Mesenchymal stem cell (in vitro differentiated cells and primary cell): Measurements from ENCODE around the gene LIAS.

ENCODE experiments used
- DNase-seq: peaks from one replicate; pipeline ENCODE4 v3.0.0-alpha.2; 2013
- H2AFZ ChIP-seq: one replicate; pipeline ENCODE4 v1.6.1; 2013; ENCODE audit warnings: low read depth, mild to moderate bottlenecking, control low read depth, inconsistent platforms, low read length, moderate library complexity
- H2AK5ac ChIP-seq: 2 replicates; pipeline ENCODE4 v1.6.1; 2013; ENCODE audit warnings: low read length, moderate library complexity, mild to moderate bottlenecking, inconsistent platforms; ENCODE audit not compliant: severe bottlenecking
- H2BK120ac ChIP-seq: one replicate; pipeline ENCODE4 v1.6.1; 2013; ENCODE audit warnings: low read depth, mild to moderate bottlenecking, inconsistent platforms, low read length, moderate library complexity
- H2BK12ac ChIP-seq, 2 experiments: one replicate each; pipeline ENCODE4 v1.6.1; 2013; ENCODE audit warnings: inconsistent platforms in 2 of 2, low read length in 2 of 2, mild to moderate bottlenecking in 2 of 2, moderate library complexity in 2 of 2, control low read depth in 1 of 2
- H2BK15ac ChIP-seq: one replicate; pipeline ENCODE4 v1.6.1; 2013; ENCODE audit warnings: mild to moderate bottlenecking, low read depth, inconsistent platforms; ENCODE audit not compliant: poor library complexity, severe bottlenecking
- H2BK5ac ChIP-seq: 2 replicates; pipeline ENCODE4 v1.6.1; 2013; ENCODE audit warnings: low read depth, mild to moderate bottlenecking, low read length, control low read depth, inconsistent platforms; ENCODE audit not compliant: poor library complexity, severe bottlenecking
- H3K14ac ChIP-seq, 2 experiments: one replicate each; pipeline ENCODE4 v1.6.1; 2013; ENCODE audit warnings: inconsistent platforms in 2 of 2, low read length in 2 of 2, control low read depth in 1 of 2, mild to moderate bottlenecking in 1 of 2, moderate library complexity in 1 of 2
- H3K18ac ChIP-seq, 2 experiments: one replicate each; pipeline ENCODE4 v1.6.1; 2013; ENCODE audit warnings: inconsistent platforms in 2 of 2, low read length in 2 of 2, control low read depth in 1 of 2, low read depth in 1 of 2, mild to moderate bottlenecking in 1 of 2
- H3K23ac ChIP-seq, 2 experiments: one replicate each; pipeline ENCODE4 v1.6.1; 2013; ENCODE audit warnings: inconsistent platforms in 2 of 2, low read length in 2 of 2, mild to moderate bottlenecking in 2 of 2, moderate library complexity in 2 of 2, control low read depth in 1 of 2
- H3K27ac ChIP-seq: 2 replicates; pipeline ENCODE4 v1.5.1; 2013; ENCODE audit warnings: mild to moderate bottlenecking, moderate library complexity, low read length, control low read depth, inconsistent platforms; ENCODE audit not compliant: poor library complexity, severe bottlenecking
- H3K27me3 ChIP-seq, 2 experiments: 2 replicates each; pipeline versions ENCODE4 v1.6.1 to v1.7.0; 2013; ENCODE audit warnings: low read length in 2 of 2, mild to moderate bottlenecking in 2 of 2, moderate library complexity in 2 of 2, control low read depth in 1 of 2, inconsistent platforms in 1 of 2; ENCODE audit not compliant: control insufficient read depth in 1 of 2, insufficient read depth in 1 of 2
- H3K36me3 ChIP-seq, 2 experiments: 2 replicates each; pipeline versions ENCODE4 v1.6.1 to v1.7.0; 2013; ENCODE audit warnings: low read length in 2 of 2, control low read depth in 1 of 2, inconsistent platforms in 1 of 2, low read depth in 1 of 2, mild to moderate bottlenecking in 1 of 2; ENCODE audit not compliant: insufficient read depth in 2 of 2, control insufficient read depth in 1 of 2
- H3K4ac ChIP-seq, 2 experiments: one replicate each; pipeline ENCODE4 v1.6.1; 2013; ENCODE audit warnings: inconsistent platforms in 2 of 2, low read length in 2 of 2, mild to moderate bottlenecking in 2 of 2, moderate library complexity in 2 of 2, control low read depth in 1 of 2, low read depth in 1 of 2
- H3K4me1 ChIP-seq: 2 replicates; pipeline ENCODE4 v1.6.1; 2013; ENCODE audit warnings: low read depth, low read length, control low read depth; ENCODE audit not compliant: control insufficient read depth, insufficient read depth
- H3K4me2 ChIP-seq: 2 replicates; pipeline ENCODE4 v1.6.1; 2013; ENCODE audit warnings: low read length, mild to moderate bottlenecking, inconsistent platforms; ENCODE audit not compliant: poor library complexity, severe bottlenecking
- H3K4me3 ChIP-seq, 2 experiments: 2 replicates each; pipeline versions ENCODE4 v1.5.1 to v1.7.0; 2013; ENCODE audit warnings: low read length in 2 of 2, mild to moderate bottlenecking in 2 of 2, control low read depth in 1 of 2, low read depth in 1 of 2; ENCODE audit not compliant: insufficient read depth in 1 of 2
- H3K79me1 ChIP-seq: replicated peaks from 2 replicates; pipeline ENCODE4 v1.6.1; 2013; ENCODE audit warnings: mild to moderate bottlenecking, control low read depth, low read length, inconsistent platforms; ENCODE audit not compliant: poor library complexity, severe bottlenecking
- H3K9ac ChIP-seq: 2 replicates; pipeline ENCODE4 v1.7.0; 2013; ENCODE audit warnings: mild to moderate bottlenecking, low read length, moderate library complexity
- H3K9me3 ChIP-seq: 2 replicates; pipeline ENCODE4 v1.7.0; 2013; ENCODE audit warnings: mild to moderate bottlenecking, low read length; ENCODE audit not compliant: control insufficient read depth
- H4K8ac ChIP-seq: one replicate; pipeline ENCODE4 v1.6.1; 2013; ENCODE audit warnings: inconsistent platforms, mild to moderate bottlenecking, low read length, moderate library complexity
- H4K91ac ChIP-seq: one replicate; pipeline ENCODE4 v1.6.1; 2013; ENCODE audit warnings: mild to moderate bottlenecking, low read length, inconsistent platforms
- WGBS: methylation state at CpG from one replicate; pipeline ENCODE4 v1.1.7; 2013; ENCODE audit warnings: mixed read lengths; 5-methylcytosine and 5-hydroxymethylcytosine counted together

LIAS gene

DNA sequence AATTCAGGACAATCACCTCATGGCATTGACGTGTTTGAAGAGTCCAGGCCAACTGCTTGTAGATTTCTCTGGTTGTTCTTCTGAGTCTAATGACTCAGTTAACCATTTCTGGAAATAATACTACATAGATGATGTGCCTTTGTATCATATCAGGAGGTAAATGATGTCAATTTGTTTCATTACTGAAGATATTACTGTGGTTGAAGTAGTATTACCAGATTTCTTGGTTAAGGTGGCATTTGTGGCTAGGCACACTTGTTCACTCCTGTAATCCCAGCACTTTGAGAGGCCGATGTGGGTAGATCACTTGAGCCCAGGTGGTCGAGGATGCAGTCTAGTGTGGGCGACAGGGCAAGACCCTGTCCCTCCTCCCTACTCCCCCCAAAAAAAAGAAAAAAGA is 15.9 kb upstream of the LIAS start:
- Histone ChIP-seq H2AFZ (no peak overlapping the region), H3K4me1 (peaks cover 12% of the 10 kb centered on the region), H3K23ac (no peak overlapping the region), H4K8ac (no peak overlapping the region), H3K14ac (no peak overlapping the region), H3K4me2 (no peak overlapping the region), H2BK5ac (no peak overlapping the region), H3K9me3 (no peaks in the 10 kb centered on the region), H2BK12ac (no peak overlapping the region), H3K36me3 (no peaks in the 10 kb centered on the region), H3K9ac (no peak overlapping the region), H2AK5ac (no peak overlapping the region), H3K4me3 (no peak overlapping the region), H3K27me3 (peaks cover 8% of the 10 kb centered on the region in 2 experiments), H2BK120ac (no peak overlapping the region), H3K4ac (no peak overlapping the region), H4K91ac (no peak overlapping the region), H3K79me1 (no peaks in the 10 kb centered on the region), H3K27ac (no peak overlapping the region), H3K18ac (no peak overlapping the region), H2BK15ac (no peak overlapping the region)
- no peak for DNase-seq
- WGBS: 92% methylated on average over 1 of the region's 4 CpGs

DNA sequence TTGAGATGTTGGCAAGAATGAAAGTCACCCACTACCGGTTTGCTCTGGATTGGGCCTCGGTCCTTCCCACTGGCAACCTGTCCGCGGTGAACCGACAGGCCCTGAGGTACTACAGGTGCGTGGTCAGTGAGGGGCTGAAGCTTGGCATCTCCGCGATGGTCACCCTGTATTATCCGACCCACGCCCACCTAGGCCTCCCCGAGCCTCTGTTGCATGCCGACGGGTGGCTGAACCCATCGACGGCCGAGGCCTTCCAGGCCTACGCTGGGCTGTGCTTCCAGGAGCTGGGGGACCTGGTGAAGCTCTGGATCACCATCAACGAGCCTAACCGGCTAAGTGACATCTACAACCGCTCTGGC is 12.4 kb upstream of the LIAS start:
- no peaks in the 10 kb centered on the region for H3K27me3 ChIP-seq

DNA sequence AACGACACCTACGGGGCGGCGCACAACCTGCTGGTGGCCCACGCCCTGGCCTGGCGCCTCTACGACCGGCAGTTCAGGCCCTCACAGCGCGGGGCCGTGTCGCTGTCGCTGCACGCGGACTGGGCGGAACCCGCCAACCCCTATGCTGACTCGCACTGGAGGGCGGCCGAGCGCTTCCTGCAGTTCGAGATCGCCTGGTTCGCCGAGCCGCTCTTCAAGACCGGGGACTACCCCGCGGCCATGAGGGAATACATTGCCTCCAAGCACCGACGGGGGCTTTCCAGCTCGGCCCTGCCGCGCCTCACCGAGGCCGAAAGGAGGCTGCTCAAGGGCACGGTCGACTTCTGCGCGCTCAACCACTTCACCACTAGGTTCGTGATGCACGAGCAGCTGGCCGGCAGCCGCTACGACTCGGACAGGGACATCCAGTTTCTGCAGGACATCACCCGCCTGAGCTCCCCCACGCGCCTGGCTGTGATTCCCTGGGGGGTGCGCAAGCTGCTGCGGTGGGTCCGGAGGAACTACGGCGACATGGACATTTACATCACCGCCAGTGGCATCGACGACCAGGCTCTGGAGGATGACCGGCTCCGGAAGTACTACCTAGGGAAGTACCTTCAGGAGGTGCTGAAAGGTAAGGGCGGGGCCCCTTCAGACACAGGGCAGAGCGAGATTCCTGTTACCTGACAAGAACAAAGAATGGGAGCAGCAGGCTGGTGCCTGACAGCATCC is 11.8 kb upstream of the LIAS start:
- DNase-seq: peak; percentile 80
- Histone ChIP-seq H2BK5ac (no peak overlapping the region), H3K18ac (peak overlapping the region; percentile 35 to 71), H3K4me1 (peaks cover 16% of the 10 kb centered on the region), H3K23ac (no peak overlapping the region), H3K4me2 (peak overlapping the region; percentile 66), H3K9me3 (no peaks in the 10 kb centered on the region), H3K27ac (no peak overlapping the region), H4K91ac (peak overlapping the region; percentile 37), H3K27me3 (no peaks in the 10 kb centered on the region), H2AFZ (peak overlapping the region; percentile 6), H3K36me3 (peaks cover 4 to 28% of the 10 kb centered on the region in 2 experiments), H3K4me3 (peak overlapping the region; percentile 37 to 73), H3K9ac (peak overlapping the region; percentile 59), H4K8ac (peak overlapping the region; percentile 24), H3K14ac (peak overlapping the region in 1 of 2 experiments; percentile 30), H2AK5ac (no peak overlapping the region), H2BK12ac (no peak overlapping the region), H2BK120ac (no peak overlapping the region), H2BK15ac (no peak overlapping the region), H3K79me1 (no peaks in the 10 kb centered on the region), H3K4ac (no peak overlapping the region)
- WGBS: 19% methylated on average over 61 of the region's 61 CpGs

More for the DNA sequence above, 12.4 kb upstream of the LIAS start:
- H3K18ac ChIP-seq: peak overlapping the region; percentile 35 to 71
- peak overlapping the region; percentile 37 to 73 for H3K4me3 ChIP-seq
- peak overlapping the region; percentile 24 for H4K8ac ChIP-seq
- no peak overlapping the region for H2BK5ac ChIP-seq
- H2BK12ac ChIP-seq: no peak overlapping the region
- H3K4me2 ChIP-seq: no peak overlapping the region
- peaks cover 13% of the 10 kb centered on the region for H3K4me1 ChIP-seq
- WGBS: 93% methylated on average over 20 of the region's 20 CpGs
- H3K23ac ChIP-seq: no peak overlapping the region
- no peaks in the 10 kb centered on the region for H3K9me3 ChIP-seq
- H2BK15ac ChIP-seq: no peak overlapping the region
- H2BK120ac ChIP-seq: no peak overlapping the region
- peak overlapping the region; percentile 59 for H3K9ac ChIP-seq
- H3K27ac ChIP-seq: no peak overlapping the region
- peak overlapping the region; percentile 37 for H4K91ac ChIP-seq
- H3K4ac ChIP-seq: no peak overlapping the region
- H3K36me3 ChIP-seq: peaks cover under 1 to 22% of the 10 kb centered on the region in 2 experiments
- peak overlapping the region; percentile 6 for H2AFZ ChIP-seq
- peak overlapping the region in 1 of 2 experiments; percentile 30 for H3K14ac ChIP-seq
- no peak overlapping the region for H2AK5ac ChIP-seq
- no peak for DNase-seq
- H3K79me1 ChIP-seq: no peaks in the 10 kb centered on the region

DNA sequence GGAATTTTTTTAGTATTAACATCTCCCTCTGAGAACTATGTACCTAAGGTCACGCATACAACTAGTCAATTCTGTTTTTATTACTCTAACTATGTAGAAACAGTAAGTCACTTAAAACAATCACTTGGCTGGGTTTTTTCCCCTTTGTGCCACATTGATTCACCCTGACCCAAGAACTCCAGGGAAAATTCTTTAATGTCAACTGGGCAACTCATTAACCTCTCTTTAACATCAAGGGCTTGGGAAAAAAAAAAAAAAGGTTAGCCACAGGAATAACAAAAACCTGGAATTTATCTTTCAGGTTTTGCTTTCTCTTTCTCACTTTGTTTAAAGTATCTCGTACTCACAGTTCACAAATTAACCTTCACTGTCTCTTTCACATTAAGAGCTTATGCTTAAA is 8.2 kb upstream of the LIAS start:
- no peak overlapping the region for H4K8ac ChIP-seq
- H3K79me1 ChIP-seq: peaks cover 5% of the 10 kb centered on the region
- peaks cover 14 to 64% of the 10 kb centered on the region in 2 experiments for H3K36me3 ChIP-seq
- DNase-seq: peak; percentile 40
- no peak overlapping the region for H2AFZ ChIP-seq
- no peak overlapping the region for H2BK12ac ChIP-seq
- H2BK15ac ChIP-seq: no peak overlapping the region
- no peak overlapping the region for H3K4me2 ChIP-seq
- H3K9ac ChIP-seq: peak overlapping the region; percentile 32
- H3K4ac ChIP-seq: no peak overlapping the region
- H3K27me3 ChIP-seq: no peaks in the 10 kb centered on the region
- H4K91ac ChIP-seq: no peak overlapping the region
- no peak overlapping the region for H3K14ac ChIP-seq
- no peak overlapping the region for H3K23ac ChIP-seq
- no peak overlapping the region for H3K4me3 ChIP-seq
- no peak overlapping the region for H2AK5ac ChIP-seq
- H2BK5ac ChIP-seq: no peak overlapping the region
- H2BK120ac ChIP-seq: no peak overlapping the region
- H3K9me3 ChIP-seq: no peaks in the 10 kb centered on the region
- H3K18ac ChIP-seq: no peak overlapping the region
- H3K4me1 ChIP-seq: peaks cover 21% of the 10 kb centered on the region
- 57% methylated on average over 2 of the region's 2 CpGs for WGBS
- no peak overlapping the region for H3K27ac ChIP-seq
